WERI-Rb-1 (cell line): Measurements from ENCODE around the gene SYNPO2.

ENCODE experiments used
- DNase-seq: peaks from one replicate; pipeline ENCODE4 v3.0.0-alpha.2; 2020
- H3K27ac ChIP-seq: fragments of 250-450 bp; sonication (Bioruptor Pico); 2 replicates; pipeline ENCODE4 v1.5.1; 2020; ENCODE audit warnings: mild to moderate bottlenecking, moderate library complexity
- H3K27me3 ChIP-seq: fragments of 250-450 bp; sonication (Bioruptor Pico); 2 replicates; pipeline ENCODE4 v1.5.1; 2021; ENCODE audit warnings: mild to moderate bottlenecking, low read depth, moderate library complexity; ENCODE audit not compliant: insufficient read depth, severe bottlenecking
- H3K36me3 ChIP-seq: fragments of 250-450 bp; sonication (Bioruptor Pico); 2 replicates; pipeline ENCODE4 v1.5.1; 2020; ENCODE audit warnings: mild to moderate bottlenecking, moderate library complexity
- H3K4me3 ChIP-seq: 2 replicates; pipeline ENCODE4 v1.5.1; 2011; ENCODE audit warnings: low read depth, mild to moderate bottlenecking, control low read depth, low read length
- H3K9me3 ChIP-seq: fragments of 250-450 bp; sonication (Bioruptor Pico); 2 replicates; pipeline ENCODE4 v1.5.1; 2021; ENCODE audit warnings: mild to moderate bottlenecking, moderate library complexity; ENCODE audit not compliant: severe bottlenecking
- CTCF ChIP-seq: IDR thresholded peaks from 2 replicates; pipeline ENCODE4 v1.5.1; 2011; ENCODE audit warnings: low read depth, mild to moderate bottlenecking, control low read depth, inconsistent platforms, low read length

The SYNPO2 gene

GRCh38 chr4:118950224-118950623, 61.6 kb downstream of the SYNPO2 start:
- DNase-seq = no peak
- Histone ChIP-seq H3K36me3 (no peaks in the 10 kb centered on the region), H3K27ac (no peak overlapping the region), H3K27me3 (no peaks in the 10 kb centered on the region), H3K4me3 (no peak overlapping the region), H3K9me3 (no peaks in the 10 kb centered on the region)
- no peak for TF ChIP-seq CTCF

- no peak overlapping the region for H3K27ac ChIP-seq
- no peaks in the 10 kb centered on the region for H3K9me3 ChIP-seq
- H3K36me3 ChIP-seq = no peaks in the 10 kb centered on the region
- no peak for TF ChIP-seq CTCF
- H3K4me3 ChIP-seq = no peak overlapping the region
- H3K27me3 ChIP-seq = no peaks in the 10 kb centered on the region
- DNase-seq = no peak
Measured at GRCh38 chr4:118950929-118951570, 62.4 kb downstream of the SYNPO2 start.

DNA sequence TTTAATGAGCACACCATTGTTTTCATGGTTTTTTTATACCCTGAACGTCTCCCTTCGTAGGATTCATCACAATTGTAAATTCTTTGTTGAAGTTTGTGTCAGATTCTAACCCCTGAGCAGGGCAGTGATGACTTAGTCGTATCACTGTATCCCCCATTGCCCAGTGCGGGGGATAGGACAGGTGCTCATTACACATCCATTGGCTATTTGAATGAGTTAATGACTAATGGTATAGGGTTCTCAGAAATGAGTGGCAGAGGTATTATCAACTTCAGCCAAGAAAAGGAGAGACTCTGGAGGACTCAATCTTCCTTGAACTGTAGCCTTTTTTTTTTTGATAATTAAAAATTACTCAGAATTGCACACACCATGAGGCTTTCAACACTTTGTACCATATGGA, 64.6 kb downstream of the SYNPO2 start:
- no peak overlapping the region for H3K4me3 ChIP-seq
- no peak for TF ChIP-seq CTCF
- H3K36me3 ChIP-seq = no peaks in the 10 kb centered on the region
- H3K27ac ChIP-seq = no peak overlapping the region
- no peaks in the 10 kb centered on the region for H3K27me3 ChIP-seq
- H3K9me3 ChIP-seq = no peaks in the 10 kb centered on the region
- DNase-seq = no peak

GRCh38 chr4:118954246-118954645, 65.6 kb downstream of the SYNPO2 start:
- Histone ChIP-seq H3K27me3 (no peaks in the 10 kb centered on the region), H3K4me3 (no peak overlapping the region), H3K27ac (no peak overlapping the region), H3K9me3 (no peaks in the 10 kb centered on the region), H3K36me3 (no peaks in the 10 kb centered on the region)
- TF ChIP-seq CTCF = no peak
- DNase-seq = no peak

- DNase-seq = no peak
- no peak for TF ChIP-seq CTCF
- Histone ChIP-seq H3K9me3 (no peaks in the 10 kb centered on the region), H3K4me3 (no peak overlapping the region), H3K27me3 (no peaks in the 10 kb centered on the region), H3K27ac (no peak overlapping the region), H3K36me3 (no peaks in the 10 kb centered on the region)
Measured at GRCh38 chr4:118955515-118955914, 66.9 kb downstream of the SYNPO2 start.
